WI38 (cell line): ENCODE results near the gene PANK1.

Experiments
- H3K4me3 ChIP-seq: 2 replicates; pipeline ENCODE4 v1.5.1; 2011; ENCODE audit warnings: low read depth, mild to moderate bottlenecking, control low read depth, low read length
- CTCF ChIP-seq: IDR thresholded peaks from 2 replicates; pipeline ENCODE4 v1.5.1; 2012; ENCODE audit warnings: low read depth, mild to moderate bottlenecking, control low read depth, low read length

Gene PANK1

GRCh38 chr10:89645742-89646172, 715 bp upstream of the PANK1 start:
- H3K4me3 ChIP-seq, result peak overlapping the region; percentile 71
- TF ChIP-seq CTCF, result no peak

GRCh38 chr10:89644691-89644966, 413 bp downstream of the PANK1 start:
- no peak for TF ChIP-seq CTCF
- H3K4me3 ChIP-seq, result peak overlapping the region; percentile 71

GRCh38 chr10:89643812-89644690, 991 bp downstream of the PANK1 start:
- no peak for TF ChIP-seq CTCF
- peak overlapping the region; percentile 71 for H3K4me3 ChIP-seq

GRCh38 chr10:89643431-89643811, 1.6 kb downstream of the PANK1 start:
- H3K4me3 ChIP-seq, result peak overlapping the region; percentile 71
- TF ChIP-seq CTCF, result no peak

GRCh38 chr10:89642193-89642592, 2.8 kb downstream of the PANK1 start:
- no peak overlapping the region for H3K4me3 ChIP-seq
- no peak for TF ChIP-seq CTCF

- H3K4me3 ChIP-seq, result no peak overlapping the region
- TF ChIP-seq CTCF, result no peak
These were observed 4.8 kb downstream of the PANK1 start for GRCh38 chr10:89640241-89640640.

GRCh38 chr10:89639326-89639725, 5.7 kb downstream of the PANK1 start:
- H3K4me3 ChIP-seq, result no peak overlapping the region
- no peak for TF ChIP-seq CTCF
